Measurements from ENCODE around the gene LYZL2.
"Not testable (repeated sequence)": the region's sequence is repeated elsewhere in the genome, so short reads cannot be mapped to it uniquely, and the experiment has no call there.

The LYZL2 gene

DNA sequence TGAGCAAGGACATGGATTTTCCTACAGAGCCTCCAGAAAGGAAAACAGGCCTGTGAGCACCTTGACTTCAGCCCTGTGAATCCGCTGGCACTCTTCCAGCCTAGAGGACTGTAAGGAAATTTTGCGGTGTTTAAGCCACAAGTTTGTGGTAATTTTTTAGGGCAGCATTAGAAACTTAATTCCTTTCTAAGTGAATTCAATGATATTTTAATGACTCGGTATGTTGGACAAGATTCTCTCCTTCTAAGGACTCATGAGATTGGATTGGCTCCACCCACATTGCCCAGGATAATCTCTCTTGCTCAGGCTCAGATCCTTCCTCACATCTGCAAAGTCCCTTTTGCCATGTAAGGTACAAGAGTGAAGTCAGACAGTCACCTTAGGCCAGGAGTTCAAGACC lies 4.5 kb downstream of the LYZL2 start:
- no peak overlapping the region for H3K9ac ChIP-seq

GRCh38 chr10:30619966-30620365 lies 9.6 kb downstream of the LYZL2 start:
- H3K4me3 ChIP-seq (IDR thresholded peaks at IDR 0.05; ENCODE audit: insufficient read depth, low read depth, low read length): no peak overlapping the region
- H3K4me2 ChIP-seq: no peak overlapping the region
- H3K4me1 ChIP-seq (ENCODE audit: low read depth, poor library complexity, severe bottlenecking): peaks cover 10% of the 10 kb centered on the region

More for the DNA sequence above, 4.5 kb downstream of the LYZL2 start:
- Histone ChIP-seq H3K4me3 (IDR thresholded peaks at IDR 0.05; ENCODE audit: insufficient read depth, low read depth, low read length) (no peak overlapping the region), H3K36me3 (ENCODE audit: insufficient read depth) (no peaks in the 10 kb centered on the region), H3K4me1 (ENCODE audit: low read depth, poor library complexity, severe bottlenecking) (peaks cover 10% of the 10 kb centered on the region), H2AFZ (ENCODE audit: low read depth) (no peak overlapping the region), H3K27me3 (ENCODE audit: insufficient read depth, low read depth) (no peaks in the 10 kb centered on the region), H3K79me2 (ENCODE audit: insufficient read depth, low read depth) (no peaks in the 10 kb centered on the region), H4K20me1 (ENCODE audit: insufficient read depth) (no peaks in the 10 kb centered on the region), H3K4me2 (no peak overlapping the region), H3K27ac (no peak overlapping the region)
- TF ChIP-seq CTCF (conservative IDR thresholded peaks at IDR 0.05; ENCODE audit: low read depth, low read length): no peak

DNA sequence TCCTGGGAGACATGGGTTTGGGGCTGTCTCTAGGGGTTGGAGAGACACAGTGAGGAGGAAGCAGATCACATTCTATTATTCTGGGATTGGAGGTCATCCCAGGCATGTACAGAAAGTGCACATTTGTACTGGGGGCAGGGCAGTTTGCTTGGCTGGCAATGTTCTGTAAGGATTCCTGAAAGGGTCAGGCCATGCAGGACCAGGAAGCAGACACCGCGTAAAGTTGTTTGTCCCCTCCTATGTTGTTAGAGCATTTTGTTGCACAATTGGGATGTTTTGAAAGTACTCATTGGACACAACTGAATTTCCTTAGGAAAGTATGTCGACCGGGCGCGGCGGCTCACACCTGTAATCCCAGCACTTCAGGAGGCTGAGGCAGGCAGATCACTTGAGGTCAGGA lies 12.5 kb downstream of the LYZL2 start:
- H3K4me2 ChIP-seq: no peak overlapping the region

More at GRCh38 chr10:30619966-30620365, 9.6 kb downstream of the LYZL2 start:
- no peak for TF ChIP-seq CTCF (conservative IDR thresholded peaks at IDR 0.05; ENCODE audit: low read depth, low read length)
- Histone ChIP-seq H4K20me1 (ENCODE audit: insufficient read depth) (no peaks in the 10 kb centered on the region), H3K27ac (no peak overlapping the region), H3K27me3 (ENCODE audit: insufficient read depth, low read depth) (no peaks in the 10 kb centered on the region), H2AFZ (ENCODE audit: low read depth) (no peak overlapping the region), H3K9ac (no peak overlapping the region), H3K79me2 (ENCODE audit: insufficient read depth, low read depth) (no peaks in the 10 kb centered on the region), H3K36me3 (ENCODE audit: insufficient read depth) (no peaks in the 10 kb centered on the region)

GRCh38 chr10:30611041-30611440 lies 18.5 kb downstream of the LYZL2 start:
- H3K79me2 ChIP-seq (ENCODE audit: insufficient read depth, low read depth); H3K27ac ChIP-seq; H3K27me3 ChIP-seq (ENCODE audit: insufficient read depth, low read depth); H3K4me1 ChIP-seq (ENCODE audit: low read depth, poor library complexity, severe bottlenecking); H3K9ac ChIP-seq; H2AFZ ChIP-seq (ENCODE audit: low read depth); H3K36me3 ChIP-seq (ENCODE audit: insufficient read depth); H3K4me3 ChIP-seq (IDR thresholded peaks at IDR 0.05; ENCODE audit: insufficient read depth, low read depth, low read length); H4K20me1 ChIP-seq (ENCODE audit: insufficient read depth); H3K4me2 ChIP-seq: not testable (repeated sequence)

More for the DNA sequence above, 12.5 kb downstream of the LYZL2 start:
- Histone ChIP-seq H3K27ac (no peak overlapping the region), H3K4me1 (ENCODE audit: low read depth, poor library complexity, severe bottlenecking) (peaks cover 1% of the 10 kb centered on the region), H3K36me3 (ENCODE audit: insufficient read depth) (no peaks in the 10 kb centered on the region), H2AFZ (ENCODE audit: low read depth) (no peak overlapping the region), H3K27me3 (ENCODE audit: insufficient read depth, low read depth) (no peaks in the 10 kb centered on the region), H3K9ac (no peak overlapping the region), H3K4me3 (IDR thresholded peaks at IDR 0.05; ENCODE audit: insufficient read depth, low read depth, low read length) (no peak overlapping the region), H3K79me2 (ENCODE audit: insufficient read depth, low read depth) (no peaks in the 10 kb centered on the region), H4K20me1 (ENCODE audit: insufficient read depth) (no peaks in the 10 kb centered on the region)
- no peak for TF ChIP-seq CTCF (conservative IDR thresholded peaks at IDR 0.05; ENCODE audit: low read depth, low read length)

GRCh38 chr10:30607814-30608213 lies 21.7 kb downstream of the LYZL2 start:
- H3K4me1 ChIP-seq (ENCODE audit: low read depth, poor library complexity, severe bottlenecking): no peaks in the 10 kb centered on the region
- no peak overlapping the region for H2AFZ ChIP-seq (ENCODE audit: low read depth)
- H3K27ac ChIP-seq: no peak overlapping the region
- no peak overlapping the region for H3K4me2 ChIP-seq
- TF ChIP-seq CTCF (conservative IDR thresholded peaks at IDR 0.05; ENCODE audit: low read depth, low read length): no peak
- H3K9ac ChIP-seq: no peak overlapping the region
- no peaks in the 10 kb centered on the region for H3K36me3 ChIP-seq (ENCODE audit: insufficient read depth)
- H3K79me2 ChIP-seq (ENCODE audit: insufficient read depth, low read depth): no peaks in the 10 kb centered on the region
- H3K27me3 ChIP-seq (ENCODE audit: insufficient read depth, low read depth): no peaks in the 10 kb centered on the region
- no peak overlapping the region for H3K4me3 ChIP-seq (IDR thresholded peaks at IDR 0.05; ENCODE audit: insufficient read depth, low read depth, low read length)
- no peaks in the 10 kb centered on the region for H4K20me1 ChIP-seq (ENCODE audit: insufficient read depth)

All from KMS-11 (cell line).